ENCODE data around the gene WWP2.

WWP2 gene

GRCh38 chr16:69886726-69887125 lies 124.6 kb downstream of the WWP2 start:
- no peak overlapping the region for H3K27ac Mint-ChIP-seq
- H3K9me3 Mint-ChIP-seq: no peaks in the 10 kb centered on the region

GRCh38 chr16:69888005-69888590 lies 126.0 kb downstream of the WWP2 start:
- Mint-ChIP-seq H3K9me3 (no peaks in the 10 kb centered on the region), H3K36me3 (ENCODE audit: low read depth) (peaks cover 59% of the 10 kb centered on the region), H3K27me3 (no peaks in the 10 kb centered on the region), H3K27ac (peak overlapping the region; percentile 3), H3K4me1 (ENCODE audit: low read depth) (peaks cover 11% of the 10 kb centered on the region), H3K4me3 (no peak overlapping the region)
- DNase-seq: no peak

More at GRCh38 chr16:69886726-69887125, 124.6 kb downstream of the WWP2 start:
- Mint-ChIP-seq H3K4me3 (no peak overlapping the region), H3K4me1 (ENCODE audit: low read depth) (peaks cover 11% of the 10 kb centered on the region), H3K36me3 (ENCODE audit: low read depth) (peaks cover 55% of the 10 kb centered on the region), H3K27me3 (no peaks in the 10 kb centered on the region)
- no peak for DNase-seq

- Mint-ChIP-seq H3K36me3 (ENCODE audit: low read depth) (peaks cover 55% of the 10 kb centered on the region), H3K27ac (peak overlapping the region; percentile 18)
- no peak for DNase-seq
These were observed 127.3 kb downstream of the WWP2 start for GRCh38 chr16:69889295-69889964.

GRCh38 chr16:69890114-69890891 lies 128.2 kb downstream of the WWP2 start:
- H3K27me3 Mint-ChIP-seq: no peaks in the 10 kb centered on the region
- peak overlapping the region; percentile 18 for H3K27ac Mint-ChIP-seq
- H3K9me3 Mint-ChIP-seq: no peaks in the 10 kb centered on the region
- peaks cover 11% of the 10 kb centered on the region for H3K4me1 Mint-ChIP-seq (ENCODE audit: low read depth)
- peaks cover 62% of the 10 kb centered on the region for H3K36me3 Mint-ChIP-seq (ENCODE audit: low read depth)
- H3K4me3 Mint-ChIP-seq: no peak overlapping the region
- DNase-seq: no peak

More at GRCh38 chr16:69889295-69889964, 127.3 kb downstream of the WWP2 start:
- peaks cover 11% of the 10 kb centered on the region for H3K4me1 Mint-ChIP-seq (ENCODE audit: low read depth)
- no peaks in the 10 kb centered on the region for H3K9me3 Mint-ChIP-seq
- no peaks in the 10 kb centered on the region for H3K27me3 Mint-ChIP-seq
- H3K4me3 Mint-ChIP-seq: no peak overlapping the region

GRCh38 chr16:69890892-69891282 lies 128.8 kb downstream of the WWP2 start:
- H3K27ac Mint-ChIP-seq: no peak overlapping the region
- no peak for DNase-seq
- peaks cover 11% of the 10 kb centered on the region for H3K4me1 Mint-ChIP-seq (ENCODE audit: low read depth)
- no peaks in the 10 kb centered on the region for H3K27me3 Mint-ChIP-seq
- H3K9me3 Mint-ChIP-seq: no peaks in the 10 kb centered on the region
- H3K36me3 Mint-ChIP-seq (ENCODE audit: low read depth): peaks cover 62% of the 10 kb centered on the region
- no peak overlapping the region for H3K4me3 Mint-ChIP-seq

GRCh38 chr16:69892378-69892777 lies 130.2 kb downstream of the WWP2 start:
- H3K4me1 Mint-ChIP-seq (ENCODE audit: low read depth): peaks cover 11% of the 10 kb centered on the region
- H3K27ac Mint-ChIP-seq: no peak overlapping the region
- no peaks in the 10 kb centered on the region for H3K27me3 Mint-ChIP-seq
- no peaks in the 10 kb centered on the region for H3K9me3 Mint-ChIP-seq
- H3K4me3 Mint-ChIP-seq: no peak overlapping the region
- peaks cover 60% of the 10 kb centered on the region for H3K36me3 Mint-ChIP-seq (ENCODE audit: low read depth)
- no peak for DNase-seq

GRCh38 chr16:69893106-69893505 lies 131.0 kb downstream of the WWP2 start:
- Mint-ChIP-seq H3K4me1 (ENCODE audit: low read depth) (peaks cover 11% of the 10 kb centered on the region), H3K36me3 (ENCODE audit: low read depth) (peaks cover 55% of the 10 kb centered on the region), H3K4me3 (no peak overlapping the region)

GRCh38 chr16:69894676-69895075 lies 132.5 kb downstream of the WWP2 start:
- H3K4me3 Mint-ChIP-seq: no peak overlapping the region
- peaks cover 5% of the 10 kb centered on the region for H3K4me1 Mint-ChIP-seq (ENCODE audit: low read depth)
- DNase-seq: no peak
- peaks cover 45% of the 10 kb centered on the region for H3K36me3 Mint-ChIP-seq (ENCODE audit: low read depth)
- H3K27me3 Mint-ChIP-seq: no peaks in the 10 kb centered on the region
- H3K9me3 Mint-ChIP-seq: no peaks in the 10 kb centered on the region
- no peak overlapping the region for H3K27ac Mint-ChIP-seq

More at GRCh38 chr16:69893106-69893505, 131.0 kb downstream of the WWP2 start:
- no peak for DNase-seq
- H3K27ac Mint-ChIP-seq: no peak overlapping the region
- H3K9me3 Mint-ChIP-seq: no peaks in the 10 kb centered on the region
- no peaks in the 10 kb centered on the region for H3K27me3 Mint-ChIP-seq

- Mint-ChIP-seq H3K27me3 (no peaks in the 10 kb centered on the region), H3K4me1 (ENCODE audit: low read depth) (no peaks in the 10 kb centered on the region), H3K9me3 (no peaks in the 10 kb centered on the region), H3K27ac (no peak overlapping the region), H3K36me3 (ENCODE audit: low read depth) (peaks cover 49% of the 10 kb centered on the region), H3K4me3 (no peak overlapping the region)
- no peak for DNase-seq
These were observed 141.8 kb downstream of the WWP2 start for GRCh38 chr16:69903865-69904415.

GRCh38 chr16:69904495-69905170 lies 142.5 kb downstream of the WWP2 start:
- Mint-ChIP-seq H3K27ac (no peak overlapping the region), H3K27me3 (no peaks in the 10 kb centered on the region), H3K4me1 (ENCODE audit: low read depth) (no peaks in the 10 kb centered on the region), H3K4me3 (no peak overlapping the region), H3K36me3 (ENCODE audit: low read depth) (peaks cover 53% of the 10 kb centered on the region), H3K9me3 (no peaks in the 10 kb centered on the region)
- DNase-seq: no peak

- no peak overlapping the region for H3K27ac Mint-ChIP-seq
- peaks cover 53% of the 10 kb centered on the region for H3K36me3 Mint-ChIP-seq (ENCODE audit: low read depth)
These were observed 143.0 kb downstream of the WWP2 start for GRCh38 chr16:69905171-69905555.

GRCh38 chr16:69906838-69907401 lies 144.8 kb downstream of the WWP2 start:
- Mint-ChIP-seq H3K9me3 (no peaks in the 10 kb centered on the region), H3K27me3 (no peaks in the 10 kb centered on the region), H3K4me1 (ENCODE audit: low read depth) (no peaks in the 10 kb centered on the region), H3K27ac (no peak overlapping the region), H3K36me3 (ENCODE audit: low read depth) (peaks cover 51% of the 10 kb centered on the region), H3K4me3 (no peak overlapping the region)
- DNase-seq: no peak

More at GRCh38 chr16:69905171-69905555, 143.0 kb downstream of the WWP2 start:
- Mint-ChIP-seq H3K27me3 (no peaks in the 10 kb centered on the region), H3K9me3 (no peaks in the 10 kb centered on the region), H3K4me1 (ENCODE audit: low read depth) (no peaks in the 10 kb centered on the region), H3K4me3 (no peak overlapping the region)
- no peak for DNase-seq

- H3K27ac Mint-ChIP-seq: no peak overlapping the region
- H3K27me3 Mint-ChIP-seq: no peaks in the 10 kb centered on the region
- H3K36me3 Mint-ChIP-seq (ENCODE audit: low read depth): peaks cover 45% of the 10 kb centered on the region
These were observed 146.9 kb downstream of the WWP2 start for GRCh38 chr16:69909043-69909442.

GRCh38 chr16:69909760-69910159 lies 147.6 kb downstream of the WWP2 start:
- H3K27ac Mint-ChIP-seq: no peak overlapping the region
- no peaks in the 10 kb centered on the region for H3K9me3 Mint-ChIP-seq
- DNase-seq: no peak
- no peaks in the 10 kb centered on the region for H3K27me3 Mint-ChIP-seq
- no peak overlapping the region for H3K4me3 Mint-ChIP-seq
- H3K4me1 Mint-ChIP-seq (ENCODE audit: low read depth): no peaks in the 10 kb centered on the region
- peaks cover 48% of the 10 kb centered on the region for H3K36me3 Mint-ChIP-seq (ENCODE audit: low read depth)

More at GRCh38 chr16:69909043-69909442, 146.9 kb downstream of the WWP2 start:
- Mint-ChIP-seq H3K9me3 (no peaks in the 10 kb centered on the region), H3K4me1 (ENCODE audit: low read depth) (no peaks in the 10 kb centered on the region), H3K4me3 (no peak overlapping the region)
- DNase-seq: no peak

All from activated T-cell treated with anti-CD3 and anti-CD28 coated beads, Interleukin-2, amount 50 U/mL, for 24 hours (primary cell).